Suppressor macrophage (primary cell): ENCODE results near the gene BOC.

ENCODE experiments used
- DNase-seq, 4 experiments: peaks; one replicate each; pipeline ENCODE4 v3.0.0-alpha.2; 2020 to 2022

BOC gene

GRCh38 chr3:113226491-113226890 is 15.1 kb downstream of the BOC start:
- no peak for DNase-seq

- DNase-seq: no peak
Measured at GRCh38 chr3:113227146-113227545, 15.8 kb downstream of the BOC start.

- no peak for DNase-seq
Measured at GRCh38 chr3:113228498-113229286, 17.3 kb downstream of the BOC start.

GRCh38 chr3:113231391-113231790 is 20.0 kb downstream of the BOC start:
- no peak for DNase-seq

- DNase-seq: no peak
Measured at GRCh38 chr3:113231827-113232253, 20.5 kb downstream of the BOC start.

- DNase-seq: no peak
Measured at GRCh38 chr3:113232342-113232741, 21.0 kb downstream of the BOC start.

- no peak for DNase-seq
Measured at GRCh38 chr3:113233497-113233896, 22.1 kb downstream of the BOC start.

GRCh38 chr3:113234028-113234427 is 22.7 kb downstream of the BOC start:
- no peak for DNase-seq

GRCh38 chr3:113234688-113235260 is 23.4 kb downstream of the BOC start:
- no peak for DNase-seq

- DNase-seq: no peak
Measured at GRCh38 chr3:113238503-113238902, 27.1 kb downstream of the BOC start.

- DNase-seq: no peak
Measured at GRCh38 chr3:113240841-113241240, 29.5 kb downstream of the BOC start.

GRCh38 chr3:113241292-113242095 is 30.1 kb downstream of the BOC start:
- no peak for DNase-seq

- peak; percentile 14 to 71 (median 42) for DNase-seq
Measured at GRCh38 chr3:113242096-113242581, 30.8 kb downstream of the BOC start.

- DNase-seq: no peak
Measured at GRCh38 chr3:113243071-113243470, 31.7 kb downstream of the BOC start.

GRCh38 chr3:113243846-113244245 is 32.5 kb downstream of the BOC start:
- no peak for DNase-seq

GRCh38 chr3:113245761-113246161 is 34.4 kb downstream of the BOC start:
- peak; percentile 63 to 76 (median 67) for DNase-seq

GRCh38 chr3:113247068-113247467 is 35.7 kb downstream of the BOC start:
- DNase-seq: peak in 3 of 4 experiments; percentile 11 to 35 (median 33)

- DNase-seq: no peak
Measured at GRCh38 chr3:113247675-113248458, 36.5 kb downstream of the BOC start.

GRCh38 chr3:113249111-113249510 is 37.8 kb downstream of the BOC start:
- no peak for DNase-seq

- DNase-seq: no peak
Measured at GRCh38 chr3:113249601-113250000, 38.2 kb downstream of the BOC start.

- DNase-seq: no peak
Measured at GRCh38 chr3:113250566-113250965, 39.2 kb downstream of the BOC start.

- no peak for DNase-seq
Measured at GRCh38 chr3:113251817-113252216, 40.5 kb downstream of the BOC start.
